GM23248 (cell line): ENCODE results near the gene SMIM44. TPM values are rescaled to one million over a fixed set of nuclear protein-coding genes. Genes with fewer than 3 reads are reported as not detected.
A peak's percentile ranks its signal among the peaks of the same experiment; 100 is the strongest.

Experiments used
- DNase-seq: peaks from one replicate; pipeline ENCODE4 v3.0.0-alpha.2; 2015
- H2AFZ ChIP-seq: fragments of 200-600 bp; sonication (generic); 2 replicates; pipeline ENCODE4 v1.6.1; 2016; ENCODE audit warnings: antibody characterized with exemption
- H3F3A ChIP-seq: fragments of 200-600 bp; sonication (generic); 2 replicates; pipeline ENCODE4 v1.6.1; 2016; ENCODE audit warnings: mild to moderate bottlenecking, antibody characterized with exemption, mixed run types; ENCODE audit not compliant: insufficient read depth
- H3K27ac ChIP-seq: fragments of 200-600 bp; sonication (generic); 2 replicates; pipeline ENCODE4 v1.5.1; 2016; ENCODE audit warnings: mild to moderate bottlenecking
- H3K27me3 ChIP-seq: fragments of 200-600 bp; sonication (generic); replicated peaks from 2 replicates; pipeline ENCODE4 v1.6.1; 2016; ENCODE audit warnings: mild to moderate bottlenecking; ENCODE audit not compliant: insufficient read depth
- H3K36me3 ChIP-seq: fragments of 200-600 bp; sonication (generic); 2 replicates; pipeline ENCODE4 v1.6.1; 2016; ENCODE audit warnings: low read depth, mild to moderate bottlenecking
- H3K4me1 ChIP-seq: fragments of 200-600 bp; sonication (generic); 2 replicates; pipeline ENCODE4 v1.6.1; 2016; ENCODE audit warnings: mild to moderate bottlenecking; ENCODE audit not compliant: insufficient read depth
- H3K4me2 ChIP-seq: fragments of 200-600 bp; sonication (generic); one replicate; pipeline ENCODE4 v1.6.1; 2016; ENCODE audit warnings: mild to moderate bottlenecking; ENCODE audit not compliant: unreplicated experiment
- H3K4me3 ChIP-seq: fragments of 200-600 bp; sonication (generic); 2 replicates; pipeline ENCODE4 v1.5.1; 2016; ENCODE audit warnings: mild to moderate bottlenecking
- H3K79me2 ChIP-seq: fragments of 200-600 bp; sonication (generic); 2 replicates; pipeline ENCODE4 v1.6.1; 2016; ENCODE audit warnings: mild to moderate bottlenecking; ENCODE audit not compliant: insufficient read depth
- H3K9ac ChIP-seq: fragments of 200-600 bp; sonication (generic); 2 replicates; pipeline ENCODE4 v1.6.1; 2016; ENCODE audit warnings: mild to moderate bottlenecking
- H3K9me2 ChIP-seq: fragments of 200-600 bp; sonication (generic); 2 replicates; pipeline ENCODE4 v1.6.1; 2016; ENCODE audit warnings: mixed run types, mild to moderate bottlenecking, moderate library complexity; ENCODE audit not compliant: insufficient read depth
- H3K9me3 ChIP-seq: fragments of 200-600 bp; sonication (generic); one replicate; pipeline ENCODE4 v1.6.1; 2017; ENCODE audit warnings: low read depth
- H4K20me1 ChIP-seq: fragments of 200-600 bp; sonication (generic); 2 replicates; pipeline ENCODE4 v1.6.0; 2016; ENCODE audit not compliant: insufficient read depth
- EZH2 ChIP-seq: fragments of 200-600 bp; sonication (generic); IDR thresholded peaks from 2 replicates; pipeline ENCODE4 v1.6.1; 2018; ENCODE audit warnings: antibody characterized with exemption, mild to moderate bottlenecking; ENCODE audit not compliant: insufficient read depth, poor library complexity, severe bottlenecking
- EZH2phosphoT487 ChIP-seq: fragments of 200-600 bp; sonication (generic); IDR thresholded peaks from 2 replicates; pipeline ENCODE4 v1.6.1; 2018; ENCODE audit warnings: antibody characterized with exemption, moderate library complexity, mild to moderate bottlenecking, low read depth; ENCODE audit not compliant: insufficient read depth
- WGBS, 2 experiments: methylation state at CpG; one replicate each; pipeline ENCODE4 v1.1.6; 2015 to 2017; ENCODE audit warnings: low lambda C conversion rate in 2 of 2, low coverage in 1 of 2; ENCODE audit errors: missing lambda C conversion rate in 2 of 2; 5-methylcytosine and 5-hydroxymethylcytosine counted together
- in situ Hi-C: fragments of 300-500 bp; cut with MboI; formaldehyde crosslinking; loops from 2 replicates; pipeline ENCODE4 v1.15.0; 2020
- polyA plus RNA-seq: library from polyadenylated mRNA; unstranded; fragments of >200 nt; fragmentation: Nextera tagmentation; extraction: Ambion mirVana; gene quantifications from 2 replicates; pipeline ENCODE4 v1.2.1, GENCODE V29; 2016
- total RNA-seq: library from RNA; depleted of rRNA; stranded (reverse); fragments of >200 nt; shearing (Covaris generic); gene quantifications from 2 replicates; pipeline ENCODE4 v1.2.3, GENCODE V29; 2014

SMIM44 gene
- total and polyA plus RNA-seq, 2 experiments from 2014 or later: not detected

DNA sequence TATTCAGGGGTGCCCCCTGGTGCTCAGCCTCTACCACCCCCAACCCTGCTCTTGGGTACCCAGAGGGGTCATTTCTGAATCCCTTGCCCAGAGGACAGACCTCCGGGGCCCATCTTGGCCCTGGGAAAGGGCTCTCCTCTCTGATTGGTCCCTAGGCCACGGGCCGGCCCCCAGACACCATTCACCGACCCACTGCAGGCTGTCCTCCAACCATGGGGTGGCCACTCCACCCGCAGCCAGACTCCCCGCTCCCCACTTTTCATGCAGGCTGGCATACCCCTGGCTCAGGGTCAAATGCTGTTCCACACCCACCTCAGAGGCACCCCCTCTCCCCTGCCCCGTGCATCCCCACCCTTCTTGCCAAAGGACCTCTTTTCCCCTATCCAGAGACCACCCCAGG lies 17.7 kb downstream of the SMIM44 start:
- Histone ChIP-seq H3K27ac (no peak overlapping the region), H4K20me1 (no peaks in the 10 kb centered on the region), H3K9me2 (no peaks in the 10 kb centered on the region), H3K4me2 (no peak overlapping the region), H3K9me3 (no peaks in the 10 kb centered on the region), H3K4me1 (no peaks in the 10 kb centered on the region), H3K9ac (0 out of 2 replicates have a peak overlapping the region, but pooled peaks have one; percentile 10), H3K4me3 (no peak overlapping the region), H3F3A (0 out of 2 replicates have a peak, but pooled peaks cover 8% of the 10 kb centered on the region), H2AFZ (no peak overlapping the region), H3K36me3 (peaks cover 9% of the 10 kb centered on the region; the same call in 1 of the 2 replicates), H3K27me3 (no peaks in the 10 kb centered on the region), H3K79me2 (peaks cover 14% of the 10 kb centered on the region)
- no peak for DNase-seq
- 77 to 86% methylated on average over 5 to 7 of the region's 7 CpGs for WGBS, 2 experiments
- TF ChIP-seq EZH2phosphoT487 (no peak), EZH2 (no peak)
- in situ Hi-C loops: no loop called here

DNA sequence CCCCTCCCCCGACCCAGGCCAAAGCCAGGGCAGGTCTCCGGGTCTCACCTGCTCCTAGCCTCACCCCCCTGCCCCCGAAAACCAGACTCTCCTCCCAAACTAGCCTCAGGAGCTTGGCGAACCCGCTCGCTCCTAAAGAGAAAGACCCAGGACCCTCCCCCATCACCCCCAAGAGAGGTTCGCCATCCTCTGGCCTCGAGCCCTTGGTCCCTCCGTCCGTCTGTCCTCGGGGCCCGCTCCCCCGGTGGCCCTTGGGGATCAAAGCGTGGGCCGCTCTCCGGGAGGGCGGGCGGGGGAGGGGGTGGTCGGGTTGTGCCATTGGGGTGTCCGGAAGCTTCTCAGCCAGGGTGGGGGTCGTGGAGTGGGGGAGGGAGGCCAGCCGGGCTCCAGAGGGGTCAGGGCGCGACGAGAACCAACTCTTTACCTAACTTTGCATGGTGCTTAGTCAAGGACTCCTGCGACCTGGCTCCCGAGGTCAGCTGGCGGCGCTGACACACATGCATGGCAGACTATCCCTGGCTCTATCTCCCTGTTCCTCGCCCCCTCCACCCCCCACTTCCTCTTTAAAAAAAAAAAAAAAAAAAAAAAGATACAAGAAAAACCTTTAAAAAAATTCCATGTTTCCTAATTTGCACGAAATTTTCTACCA lies 18.5 kb downstream of the SMIM44 start:
- Histone ChIP-seq H2AFZ (no peak overlapping the region), H3K4me3 (no peak overlapping the region), H3K9me2 (no peaks in the 10 kb centered on the region), H3F3A (0 out of 2 replicates have a peak, but pooled peaks cover 13% of the 10 kb centered on the region), H4K20me1 (no peaks in the 10 kb centered on the region), H3K27ac (no peak overlapping the region), H3K27me3 (no peaks in the 10 kb centered on the region), H3K79me2 (peaks cover 22% of the 10 kb centered on the region), H3K4me1 (peaks cover 8% of the 10 kb centered on the region), H3K9ac (no peak overlapping the region), H3K9me3 (no peaks in the 10 kb centered on the region), H3K36me3 (peaks cover 12% of the 10 kb centered on the region; the same call in 1 of the 2 replicates), H3K4me2 (no peak overlapping the region)
- 77 to 82% methylated on average over 19 to 31 of the region's 31 CpGs for WGBS, 2 experiments
- in situ Hi-C loops: no loop called here
- DNase-seq: no peak
- TF ChIP-seq EZH2phosphoT487 (no peak), EZH2 (no peak)

DNA sequence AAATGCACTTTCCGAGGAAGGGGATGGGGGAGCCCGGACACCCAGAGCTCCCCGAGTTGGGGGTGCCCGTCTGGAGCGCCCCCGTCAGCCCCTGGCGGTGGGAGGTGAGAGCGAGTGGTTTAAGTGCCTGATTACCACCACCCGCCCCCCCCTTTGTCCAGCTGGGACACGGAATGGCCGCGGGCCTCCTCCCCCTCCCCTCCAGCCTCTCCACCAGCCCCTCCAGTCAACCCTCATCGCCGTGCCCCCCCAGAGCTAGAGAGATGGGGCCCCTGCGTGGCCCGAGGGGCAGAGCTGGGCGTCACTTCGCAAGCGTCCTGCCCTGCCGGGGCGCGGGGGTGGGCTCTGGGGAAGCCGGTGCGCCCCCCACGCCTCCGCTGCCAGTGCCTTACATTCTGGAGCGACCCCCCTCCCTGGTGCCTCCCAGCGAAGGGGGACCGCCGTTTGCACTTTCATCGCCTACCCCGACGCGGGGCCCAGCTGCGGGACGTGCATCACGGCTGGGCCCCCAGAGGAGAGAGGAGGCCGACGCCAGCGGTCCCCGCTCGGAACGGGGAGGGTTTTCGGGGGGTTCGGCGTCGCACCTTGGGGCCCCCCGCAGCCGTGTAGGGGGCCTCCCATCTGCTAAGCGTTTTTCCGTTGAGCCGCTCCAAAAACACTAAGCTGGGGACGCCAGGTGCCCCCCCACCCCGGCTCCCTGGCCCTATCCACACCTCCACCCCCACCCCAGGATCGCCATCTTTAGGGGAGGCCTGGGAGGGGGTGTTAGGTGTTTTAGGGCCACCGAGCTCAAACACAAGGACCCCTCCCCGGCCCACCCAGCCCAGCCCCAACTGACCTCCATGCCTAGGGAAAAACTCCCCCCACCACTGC lies 19.3 kb downstream of the SMIM44 start:
- Histone ChIP-seq H3K4me2 (no peak overlapping the region), H3K4me1 (peaks cover 14% of the 10 kb centered on the region), H3F3A (0 out of 2 replicates have a peak, but pooled peaks cover 13% of the 10 kb centered on the region), H3K9me2 (no peaks in the 10 kb centered on the region), H3K79me2 (peaks cover 23% of the 10 kb centered on the region), H2AFZ (no peak overlapping the region), H3K36me3 (peaks cover 12% of the 10 kb centered on the region; the same call in 1 of the 2 replicates), H3K27me3 (no peaks in the 10 kb centered on the region), H4K20me1 (no peaks in the 10 kb centered on the region), H3K27ac (no peak overlapping the region), H3K9ac (no peak overlapping the region), H3K4me3 (no peak overlapping the region), H3K9me3 (no peaks in the 10 kb centered on the region)
- TF ChIP-seq EZH2phosphoT487 (no peak), EZH2 (no peak)
- no peak for DNase-seq
- WGBS, 2 experiments: 86 to 93% methylated on average over 30 to 54 of the region's 57 CpGs
- in situ Hi-C loops: no loop called here

DNA sequence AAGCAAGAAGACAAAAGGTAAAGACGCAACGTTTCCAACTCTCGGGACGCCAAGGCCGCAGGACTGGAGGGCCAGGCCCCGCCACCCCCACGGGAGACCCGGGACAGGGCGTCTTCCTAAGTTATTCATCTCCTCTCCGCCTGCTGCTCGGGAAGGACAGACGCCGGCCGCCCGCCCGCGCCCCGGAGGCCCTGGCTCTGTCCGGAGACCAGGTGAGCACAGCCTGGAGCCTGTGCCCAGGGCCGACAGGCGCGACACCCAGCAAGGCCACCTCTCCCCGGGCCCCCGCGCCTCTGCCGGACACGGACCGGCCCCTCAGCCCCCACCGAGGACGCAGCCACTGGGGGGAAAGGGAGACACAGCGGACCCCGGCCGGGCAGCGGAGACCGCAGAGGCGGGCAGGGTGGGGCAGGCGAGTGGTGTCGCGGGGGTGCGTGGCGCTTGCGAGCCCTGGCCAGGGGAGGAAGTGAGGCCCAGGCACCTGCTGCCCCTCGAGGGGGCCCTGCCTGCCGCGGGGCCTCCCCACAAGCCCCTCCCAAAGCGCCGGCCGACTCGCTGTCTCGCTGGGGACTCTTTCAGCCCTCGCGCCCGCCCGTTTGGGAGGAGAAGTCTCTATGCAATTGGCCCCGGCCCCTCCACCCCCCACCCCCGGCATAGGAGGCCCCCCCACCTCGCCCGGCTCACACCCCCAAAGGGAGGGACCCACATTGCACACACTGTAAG lies 20.1 kb downstream of the SMIM44 start:
- Histone ChIP-seq H3K9me3 (no peaks in the 10 kb centered on the region), H3K4me2 (no peak overlapping the region), H3K27ac (no peak overlapping the region), H4K20me1 (no peaks in the 10 kb centered on the region), H3K4me1 (peaks cover 22% of the 10 kb centered on the region), H3K79me2 (peaks cover 26% of the 10 kb centered on the region), H3F3A (peaks cover 20% of the 10 kb centered on the region; the same call in 1 of the 2 replicates), H3K4me3 (no peak overlapping the region), H2AFZ (no peak overlapping the region), H3K9ac (no peak overlapping the region), H3K9me2 (no peaks in the 10 kb centered on the region), H3K36me3 (peaks cover 12% of the 10 kb centered on the region; the same call in 1 of the 2 replicates), H3K27me3 (no peaks in the 10 kb centered on the region)
- in situ Hi-C loops: no loop called here
- no peak for TF ChIP-seq EZH2phosphoT487
- TF ChIP-seq EZH2: no peak
- WGBS, 2 experiments: 84 to 85% methylated on average over 21 to 58 of the region's 58 CpGs
- DNase-seq: no peak
